Spleen (tissue), 11 donors: ENCODE data around the gene PTBP3. TPM values are rescaled to one million over a fixed set of nuclear protein-coding genes. Genes with fewer than 3 reads are reported as not detected.

ENCODE experiments used
- DNase-seq: peaks from one replicate; pipeline ENCODE4 v3.0.0-alpha.2; 2020
- H3K27ac ChIP-seq, 8 donors: fragments of 200-600 bp; sonication (generic) in 7 of 8; 1 replicate in 4 of 8; 2 replicates in 4 of 8; pipeline versions ENCODE4 v1.5.0 to v1.8.0; 2016 to 2021; ENCODE audit warnings: inconsistent platforms in 4 of 8, mild to moderate bottlenecking in 4 of 8, moderate library complexity in 1 of 8
- H3K27me3 ChIP-seq, 7 donors: fragments of 200-600 bp; sonication (generic) in 6 of 7; replicated peaks in 1 of 7; 1 replicate in 4 of 7; 2 replicates in 3 of 7; pipeline versions ENCODE4 v1.5.0 to v1.8.0; 2016 to 2021; ENCODE audit warnings: inconsistent platforms in 3 of 7, mild to moderate bottlenecking in 1 of 7
- H3K36me3 ChIP-seq, 6 donors: fragments of 200-600 bp; sonication (generic) in 5 of 6; 1 replicate in 4 of 6; 2 replicates in 2 of 6; pipeline versions ENCODE4 v1.5.0 to v1.8.0; 2016 to 2021; ENCODE audit warnings: inconsistent platforms in 2 of 6
- H3K4me1 ChIP-seq, 6 donors: fragments of 200-600 bp; sonication (generic) in 5 of 6; 1 replicate in 3 of 6; 2 replicates in 3 of 6; pipeline versions ENCODE4 v1.5.0 to v1.8.0; 2016 to 2021; ENCODE audit warnings: inconsistent platforms in 3 of 6
- H3K4me3 ChIP-seq, 8 donors: fragments of 200-600 bp; sonication (generic) in 7 of 8; 1 replicate in 4 of 8; 2 replicates in 4 of 8; pipeline versions ENCODE4 v1.5.0 to v1.8.0; 2016 to 2021; ENCODE audit warnings: inconsistent platforms in 4 of 8, mild to moderate bottlenecking in 4 of 8, moderate library complexity in 2 of 8
- H3K9me3 ChIP-seq, 8 donors: fragments of 200-600 bp; sonication (generic) in 7 of 8; 1 replicate in 4 of 8; 2 replicates in 4 of 8; pipeline versions ENCODE4 v1.5.0 to v1.8.0; 2016 to 2021; ENCODE audit warnings: inconsistent platforms in 4 of 8
- POLR2A ChIP-seq, 3 donors: fragments of 450-650 bp; IDR thresholded peaks; one replicate each; pipeline ENCODE4 v1.5.1; 2017; ENCODE audit warnings: antibody characterized with exemption in 3 of 3, mild to moderate bottlenecking in 1 of 3
- POLR2AphosphoS5 ChIP-seq, 3 donors: sonication (generic); formaldehyde crosslinking; IDR thresholded peaks; one replicate each; pipeline ENCODE4 v1.5.1; 2017; ENCODE audit warnings: antibody characterized with exemption in 3 of 3
- WGBS, 5 donors: extraction: QIAGEN DNeasy Blood & Tissue Kit in 3 of 5; methylation state at CpG; one replicate each; pipeline versions ENCODE4 v1.1.5 to v1.1.7; 2013 to 2018; 5-methylcytosine and 5-hydroxymethylcytosine counted together
- intact Hi-C: fragments of 100-400 bp; cut with DNase I; formaldehyde crosslinking; loops from one replicate; pipeline ENCODE4 v1.15.0; 2023; ENCODE audit warnings: low total_unique reads
- polyA plus RNA-seq, 3 donors: library from polyadenylated mRNA; stranded (reverse); fragments of 200-250 nt; gene quantifications; one replicate each; pipeline ENCODE4 v1.2.1, GENCODE V29; 2013
- total RNA-seq, 7 donors: library from RNA; depleted of rRNA in 3 of 7; stranded (reverse); fragments of >200 nt in 3 of 7; fragmentation: NEBNext Ultra II Directional in 4 of 7; extraction: Animal tissue kit (Norgen Biotek cat#: 25700) in 4 of 7; gene quantifications; one replicate each; pipeline versions ENCODE4 v1.1.0 to v1.2.1, GENCODE V29; 2016 to 2021
- TF ChIP-seq, protein P1 (sequence below), 11 experiments: fragments of 200-600 bp in 7 of 11; fragments of 450-650 bp in 4 of 11; sonication (generic) in 4 of 11; IDR thresholded peaks in 8 of 11; conservative IDR thresholded peaks in 3 of 11; 1 replicate in 7 of 11; 2 replicates in 4 of 11; pipeline versions ENCODE4 v1.4.0 to v1.8.0; 2016 to 2021; ENCODE audit warnings: antibody characterized with exemption in 11 of 11, inconsistent platforms in 4 of 11, mild to moderate bottlenecking in 1 of 11
- donor health status: healthy with polysubstance abuse.
- donor health status: DM: no; HTN: no; CAD: no; lungs with moderate emphysema.
- donor health status: DM: no; HTN: no; CAD: no.
- donor health status: Bipolar disorder and iron deficiency.
- donor health status: healthy.
- donor health status: DM: no; HTN: no; CAD: no.
- donor health status: DM: yes; HTN: yes; CAD: no.

Gene PTBP3
- total and polyA plus RNA-seq, 10 donors: 10.6 to 107 (median 85.6) TPM

- H3K27ac ChIP-seq: no peak overlapping the region
- TF ChIP-seq POLR2AphosphoS5 (IDR thresholded peaks at IDR 0.05) (no peak), POLR2A (IDR thresholded peaks at IDR 0.05) (no peak)
- TF ChIP-seq, protein P1, sequence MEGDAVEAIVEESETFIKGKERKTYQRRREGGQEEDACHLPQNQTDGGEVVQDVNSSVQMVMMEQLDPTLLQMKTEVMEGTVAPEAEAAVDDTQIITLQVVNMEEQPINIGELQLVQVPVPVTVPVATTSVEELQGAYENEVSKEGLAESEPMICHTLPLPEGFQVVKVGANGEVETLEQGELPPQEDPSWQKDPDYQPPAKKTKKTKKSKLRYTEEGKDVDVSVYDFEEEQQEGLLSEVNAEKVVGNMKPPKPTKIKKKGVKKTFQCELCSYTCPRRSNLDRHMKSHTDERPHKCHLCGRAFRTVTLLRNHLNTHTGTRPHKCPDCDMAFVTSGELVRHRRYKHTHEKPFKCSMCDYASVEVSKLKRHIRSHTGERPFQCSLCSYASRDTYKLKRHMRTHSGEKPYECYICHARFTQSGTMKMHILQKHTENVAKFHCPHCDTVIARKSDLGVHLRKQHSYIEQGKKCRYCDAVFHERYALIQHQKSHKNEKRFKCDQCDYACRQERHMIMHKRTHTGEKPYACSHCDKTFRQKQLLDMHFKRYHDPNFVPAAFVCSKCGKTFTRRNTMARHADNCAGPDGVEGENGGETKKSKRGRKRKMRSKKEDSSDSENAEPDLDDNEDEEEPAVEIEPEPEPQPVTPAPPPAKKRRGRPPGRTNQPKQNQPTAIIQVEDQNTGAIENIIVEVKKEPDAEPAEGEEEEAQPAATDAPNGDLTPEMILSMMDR (IDR thresholded peaks at IDR 0.05 in 8 of 11, conservative IDR thresholded peaks at IDR 0.05 in 3 of 11): no peak
- no peaks in the 10 kb centered on the region for H3K27me3 ChIP-seq
- peaks cover 0 to 66% (median 44%) of the 10 kb centered on the region in 6 donors for H3K36me3 ChIP-seq
- no peak for DNase-seq
- H3K4me1 ChIP-seq: no peaks in the 10 kb centered on the region
- 94 to 100% (median 98%) methylated on average over 1 of the region's 1 CpG for WGBS, 5 donors
- H3K9me3 ChIP-seq: peaks cover 9 to 49% (median 35%) of the 10 kb centered on the region in 8 donors
- intact Hi-C loops: no loop called here
- H3K4me3 ChIP-seq: no peak overlapping the region
These were observed 126.0 kb downstream of the PTBP3 start for GRCh38 chr9:112207451-112207850.

- intact Hi-C loops: no loop called here
These were observed 129.9 kb downstream of the PTBP3 start for GRCh38 chr9:112203536-112203935.

GRCh38 chr9:112200711-112201110 lies 132.7 kb downstream of the PTBP3 start:
- Histone ChIP-seq H3K4me1 (no peaks in the 10 kb centered on the region), H3K4me3 (no peak overlapping the region), H3K9me3 (peaks cover 0 to 21% (median 5%) of the 10 kb centered on the region in 8 donors), H3K27me3 (no peaks in the 10 kb centered on the region), H3K27ac (no peak overlapping the region), H3K36me3 (peaks cover 0 to 3% (median 0%) of the 10 kb centered on the region in 6 donors)
- no peak for DNase-seq
- WGBS, 5 donors: 94 to 98% (median 97%) methylated on average over 5 of the region's 5 CpGs
- intact Hi-C loops: no loop called here
- TF ChIP-seq, protein P1 (IDR thresholded peaks at IDR 0.05 in 8 of 11, conservative IDR thresholded peaks at IDR 0.05 in 3 of 11): no peak
- TF ChIP-seq POLR2AphosphoS5 (IDR thresholded peaks at IDR 0.05) (no peak), POLR2A (IDR thresholded peaks at IDR 0.05) (no peak)

More at GRCh38 chr9:112203536-112203935, 129.9 kb downstream of the PTBP3 start:
- no peak overlapping the region for H3K4me3 ChIP-seq
- no peaks in the 10 kb centered on the region for H3K4me1 ChIP-seq
- H3K27me3 ChIP-seq: no peaks in the 10 kb centered on the region
- TF ChIP-seq, protein P1 (IDR thresholded peaks at IDR 0.05 in 8 of 11, conservative IDR thresholded peaks at IDR 0.05 in 3 of 11): no peak
- TF ChIP-seq POLR2A (IDR thresholded peaks at IDR 0.05) (no peak), POLR2AphosphoS5 (IDR thresholded peaks at IDR 0.05) (no peak)
- H3K36me3 ChIP-seq: peaks cover 0 to 29% (median 14%) of the 10 kb centered on the region in 6 donors
- DNase-seq: no peak
- 54 to 68% (median 67%) methylated on average over 2 of the region's 2 CpGs for WGBS, 5 donors
- H3K9me3 ChIP-seq: peaks cover 9 to 40% (median 25%) of the 10 kb centered on the region in 8 donors
- H3K27ac ChIP-seq: no peak overlapping the region

DNA sequence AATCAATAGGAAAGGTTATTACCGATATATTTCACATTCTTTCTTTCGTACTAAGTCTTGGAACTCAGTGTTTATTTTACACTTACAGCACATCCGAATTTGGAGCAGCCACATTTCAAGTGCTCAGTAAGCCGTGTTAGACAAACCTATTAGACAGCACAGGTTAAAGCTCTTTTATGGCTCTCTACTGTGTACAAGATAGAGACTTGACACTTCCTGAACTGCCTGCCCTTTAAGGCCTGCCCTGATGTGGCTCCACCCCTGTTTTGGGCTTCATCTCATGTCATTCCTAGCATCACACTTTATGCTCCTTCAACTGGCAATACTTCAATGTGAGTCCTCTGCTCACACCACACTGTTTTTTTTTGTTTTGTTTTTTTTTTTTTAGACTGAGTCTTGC lies 134.8 kb downstream of the PTBP3 start:
- intact Hi-C loops: no loop called here
- DNase-seq: no peak
- 68 to 91% (median 83%) methylated on average over 4 of the region's 4 CpGs for whole genome bisulfite sequencing, 5 donors

More for the DNA sequence above, 134.8 kb downstream of the PTBP3 start:
- Histone ChIP-seq H3K9me3 (peaks cover 0 to 11% (median 5%) of the 10 kb centered on the region in 8 donors), H3K4me1 (no peaks in the 10 kb centered on the region), H3K27ac (no peak overlapping the region), H3K4me3 (no peak overlapping the region), H3K27me3 (no peaks in the 10 kb centered on the region), H3K36me3 (no peaks in the 10 kb centered on the region)
- TF ChIP-seq, protein P1 (IDR thresholded peaks at IDR 0.05 in 8 of 11, conservative IDR thresholded peaks at IDR 0.05 in 3 of 11): no peak
- TF ChIP-seq POLR2AphosphoS5 (IDR thresholded peaks at IDR 0.05) (no peak), POLR2A (IDR thresholded peaks at IDR 0.05) (no peak)
